OCI-LY1 (cell line): Measurements from ENCODE around the gene NPFFR1.

ENCODE experiments used
- H2AFZ ChIP-seq: fragments of 200-600 bp; sonication (generic), shearing (Covaris generic); 2 replicates; pipeline ENCODE4 v1.6.0; 2014; ENCODE audit warnings: antibody characterized with exemption, mild to moderate bottlenecking, low read length
- H3F3A ChIP-seq: fragments of 200-600 bp; sonication (generic), shearing (Covaris generic); 2 replicates; pipeline ENCODE4 v1.6.0; 2014; ENCODE audit warnings: mild to moderate bottlenecking, antibody characterized with exemption, low read length, moderate library complexity; ENCODE audit not compliant: insufficient read depth
- H3K27ac ChIP-seq: fragments of 200-600 bp; sonication (generic); 2 replicates; pipeline ENCODE4 v1.5.1; 2014; ENCODE audit warnings: low read length, mixed run types, mild to moderate bottlenecking, low read depth; ENCODE audit not compliant: poor library complexity, severe bottlenecking
- H3K27me3 ChIP-seq: fragments of 200-600 bp; sonication (generic); 2 replicates; pipeline ENCODE4 v1.6.0; 2014; ENCODE audit warnings: antibody characterized with exemption, mild to moderate bottlenecking, low read length, moderate library complexity; ENCODE audit not compliant: insufficient read depth
- H3K36me3 ChIP-seq: fragments of 200-600 bp; sonication (generic); 2 replicates; pipeline ENCODE4 v1.6.1; 2014; ENCODE audit warnings: mild to moderate bottlenecking, antibody characterized with exemption, low read length, moderate library complexity, mixed read lengths; ENCODE audit not compliant: insufficient read depth
- H3K4me1 ChIP-seq: fragments of 200-600 bp; sonication (generic); 2 replicates; pipeline ENCODE4 v1.5.1; 2014; ENCODE audit warnings: mild to moderate bottlenecking, low read length, moderate library complexity; ENCODE audit not compliant: insufficient read depth, severe bottlenecking
- H3K4me2 ChIP-seq: fragments of 200-600 bp; sonication (generic), shearing (Covaris generic); 2 replicates; pipeline ENCODE4 v1.6.1; 2014; ENCODE audit warnings: low read length
- H3K4me3 ChIP-seq: fragments of 200-600 bp; sonication (generic); 2 replicates; pipeline ENCODE4 v1.5.1; 2014; ENCODE audit warnings: low read length, low read depth, mild to moderate bottlenecking, mixed read lengths; ENCODE audit not compliant: poor library complexity, severe bottlenecking
- H3K79me2 ChIP-seq: fragments of 200-600 bp; shearing (Covaris generic); 2 replicates; pipeline ENCODE4 v1.6.1; 2016; ENCODE audit warnings: mixed run types, low read length, mixed read lengths; ENCODE audit not compliant: insufficient read depth
- H3K9ac ChIP-seq: fragments of 200-600 bp; sonication (generic), shearing (Covaris generic); 2 replicates; pipeline ENCODE4 v1.6.1; 2014; ENCODE audit warnings: mild to moderate bottlenecking, low read length, mixed read lengths
- H3K9me2 ChIP-seq: fragments of 200-600 bp; sonication (generic), shearing (Covaris generic); 2 replicates; pipeline ENCODE4 v1.6.1; 2014; ENCODE audit warnings: low read depth, mild to moderate bottlenecking, low read length, mixed read lengths
- H3K9me3 ChIP-seq: fragments of 200-600 bp; shearing (Covaris generic); 2 replicates; pipeline ENCODE4 v1.6.1; 2014; ENCODE audit warnings: low read length, mixed read lengths
- H4K20me1 ChIP-seq: fragments of 200-600 bp; sonication (generic), shearing (Covaris generic); 2 replicates; pipeline ENCODE4 v1.6.0; 2016; ENCODE audit warnings: mild to moderate bottlenecking, low read length; ENCODE audit not compliant: insufficient read depth
- EZH2 ChIP-seq: fragments of 200-600 bp; sonication (generic), shearing (Covaris generic); IDR thresholded peaks from 2 replicates; pipeline ENCODE4 v1.8.0; 2017; ENCODE audit warnings: borderline replicate concordance, mixed run types, mild to moderate bottlenecking, antibody characterized with exemption, low read length, moderate library complexity, mixed read lengths
- TF ChIP-seq, protein P1 (sequence below): fragments of 200-600 bp; sonication (generic), shearing (Covaris generic); IDR thresholded peaks from 2 replicates; pipeline ENCODE4 v1.5.1; 2017; ENCODE audit warnings: mild to moderate bottlenecking, antibody characterized with exemption, low read length, moderate library complexity, mixed read lengths

NPFFR1 gene

DNA sequence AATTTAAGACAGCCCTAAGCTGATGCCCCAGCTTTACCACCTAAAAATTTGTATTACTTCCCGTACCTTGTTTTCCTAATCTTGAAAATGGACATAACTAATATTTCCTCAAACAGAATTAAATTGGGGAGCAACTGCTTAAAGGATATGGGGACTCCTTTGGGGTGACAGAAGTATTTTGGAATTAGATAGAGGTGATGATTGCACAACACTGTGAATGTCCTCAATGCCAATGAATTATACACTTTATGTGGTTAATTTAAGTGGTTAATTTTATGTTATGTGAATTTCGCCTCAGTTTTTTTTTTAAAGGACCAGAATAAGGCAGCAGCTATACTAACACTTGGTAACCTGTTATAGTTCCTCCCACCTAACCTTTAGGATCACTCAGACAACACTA, 19.9 kb upstream of the NPFFR1 start:
- TF ChIP-seq EZH2: no peak
- TF ChIP-seq, protein P1, sequence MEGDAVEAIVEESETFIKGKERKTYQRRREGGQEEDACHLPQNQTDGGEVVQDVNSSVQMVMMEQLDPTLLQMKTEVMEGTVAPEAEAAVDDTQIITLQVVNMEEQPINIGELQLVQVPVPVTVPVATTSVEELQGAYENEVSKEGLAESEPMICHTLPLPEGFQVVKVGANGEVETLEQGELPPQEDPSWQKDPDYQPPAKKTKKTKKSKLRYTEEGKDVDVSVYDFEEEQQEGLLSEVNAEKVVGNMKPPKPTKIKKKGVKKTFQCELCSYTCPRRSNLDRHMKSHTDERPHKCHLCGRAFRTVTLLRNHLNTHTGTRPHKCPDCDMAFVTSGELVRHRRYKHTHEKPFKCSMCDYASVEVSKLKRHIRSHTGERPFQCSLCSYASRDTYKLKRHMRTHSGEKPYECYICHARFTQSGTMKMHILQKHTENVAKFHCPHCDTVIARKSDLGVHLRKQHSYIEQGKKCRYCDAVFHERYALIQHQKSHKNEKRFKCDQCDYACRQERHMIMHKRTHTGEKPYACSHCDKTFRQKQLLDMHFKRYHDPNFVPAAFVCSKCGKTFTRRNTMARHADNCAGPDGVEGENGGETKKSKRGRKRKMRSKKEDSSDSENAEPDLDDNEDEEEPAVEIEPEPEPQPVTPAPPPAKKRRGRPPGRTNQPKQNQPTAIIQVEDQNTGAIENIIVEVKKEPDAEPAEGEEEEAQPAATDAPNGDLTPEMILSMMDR: no peak
- H3K79me2 ChIP-seq: no peaks in the 10 kb centered on the region
- H3K27ac ChIP-seq: no peak overlapping the region
- no peaks in the 10 kb centered on the region for H3K36me3 ChIP-seq
- H3K27me3 ChIP-seq: peaks cover under 1% of the 10 kb centered on the region; the same call in 1 of the 2 replicates
- no peaks in the 10 kb centered on the region for H3K9me2 ChIP-seq
- H3K9me3 ChIP-seq: no peaks in the 10 kb centered on the region
- no peaks in the 10 kb centered on the region for H3F3A ChIP-seq
- H2AFZ ChIP-seq: no peak overlapping the region
- H3K9ac ChIP-seq: no peak overlapping the region
- H3K4me2 ChIP-seq: no peak overlapping the region
- H3K4me3 ChIP-seq: no peak overlapping the region
- no peaks in the 10 kb centered on the region for H4K20me1 ChIP-seq
- H3K4me1 ChIP-seq: peaks cover 5% of the 10 kb centered on the region

- Histone ChIP-seq H4K20me1 (no peaks in the 10 kb centered on the region), H3K9me3 (no peaks in the 10 kb centered on the region), H3F3A (no peaks in the 10 kb centered on the region), H3K36me3 (no peaks in the 10 kb centered on the region), H3K4me3 (no peak overlapping the region), H2AFZ (no peak overlapping the region), H3K9ac (no peak overlapping the region), H3K27ac (no peak overlapping the region), H3K4me2 (no peak overlapping the region), H3K79me2 (no peaks in the 10 kb centered on the region), H3K4me1 (peaks cover 5% of the 10 kb centered on the region), H3K9me2 (no peaks in the 10 kb centered on the region), H3K27me3 (no peaks in the 10 kb centered on the region)
- TF ChIP-seq, protein P1: no peak
- no peak for TF ChIP-seq EZH2
Observed at GRCh38 chr10:70302292-70302691, 18.5 kb upstream of the NPFFR1 start.

DNA sequence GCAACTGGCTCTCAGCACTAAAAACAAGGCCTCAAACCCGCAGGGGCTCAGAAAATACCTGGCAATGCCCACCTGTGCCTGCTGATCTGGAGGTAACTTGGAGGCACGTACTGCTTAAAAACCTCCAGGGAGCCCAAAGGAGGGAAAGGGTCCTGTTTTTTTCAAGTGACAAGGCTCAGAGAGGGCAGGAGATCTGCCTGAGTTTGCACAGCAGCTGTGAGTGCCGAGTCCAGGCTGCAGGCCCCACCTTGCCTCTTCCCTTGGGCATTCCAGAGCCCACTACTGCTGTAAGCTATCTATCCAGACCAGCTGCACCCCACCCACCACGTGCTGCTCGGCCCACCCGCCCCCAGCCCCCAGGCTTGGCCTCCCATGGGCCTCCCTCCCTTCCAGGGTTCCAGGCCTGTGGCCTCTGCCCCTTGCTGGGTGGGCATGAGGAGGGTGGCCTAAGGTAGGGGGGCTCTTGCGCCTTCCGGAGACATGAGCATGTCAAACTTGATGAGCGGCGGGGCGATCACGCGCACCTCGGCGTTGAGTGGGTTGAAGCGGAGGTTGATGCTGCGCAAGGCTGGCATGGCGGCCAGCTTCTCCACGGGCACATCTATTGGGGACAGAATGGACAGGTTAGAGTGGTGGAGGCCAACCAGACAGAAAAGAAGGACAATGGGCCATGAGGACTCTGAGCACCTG, 17.2 kb upstream of the NPFFR1 start:
- Histone ChIP-seq H3K9me2 (no peaks in the 10 kb centered on the region), H3K79me2 (no peaks in the 10 kb centered on the region), H2AFZ (no peak overlapping the region), H3K27ac (no peak overlapping the region), H3K36me3 (no peaks in the 10 kb centered on the region), H3K27me3 (no peaks in the 10 kb centered on the region), H3K4me3 (no peak overlapping the region), H3K4me1 (no peaks in the 10 kb centered on the region), H3F3A (no peaks in the 10 kb centered on the region), H3K9me3 (no peaks in the 10 kb centered on the region), H3K4me2 (no peak overlapping the region), H4K20me1 (no peaks in the 10 kb centered on the region), H3K9ac (no peak overlapping the region)
- TF ChIP-seq EZH2: no peak
- TF ChIP-seq, protein P1: no peak
